HG03060 (cell line): ENCODE measurements around the gene ZMIZ1.

ENCODE experiments used
- ATAC-seq: cut with Tn5 transposase; IDR thresholded peaks from one replicate; pipeline ENCODE4 v1.9.1; 2021; ENCODE audit warnings: low read depth, moderate number of reproducible peaks; ENCODE audit not compliant: unreplicated experiment

ZMIZ1 gene

DNA sequence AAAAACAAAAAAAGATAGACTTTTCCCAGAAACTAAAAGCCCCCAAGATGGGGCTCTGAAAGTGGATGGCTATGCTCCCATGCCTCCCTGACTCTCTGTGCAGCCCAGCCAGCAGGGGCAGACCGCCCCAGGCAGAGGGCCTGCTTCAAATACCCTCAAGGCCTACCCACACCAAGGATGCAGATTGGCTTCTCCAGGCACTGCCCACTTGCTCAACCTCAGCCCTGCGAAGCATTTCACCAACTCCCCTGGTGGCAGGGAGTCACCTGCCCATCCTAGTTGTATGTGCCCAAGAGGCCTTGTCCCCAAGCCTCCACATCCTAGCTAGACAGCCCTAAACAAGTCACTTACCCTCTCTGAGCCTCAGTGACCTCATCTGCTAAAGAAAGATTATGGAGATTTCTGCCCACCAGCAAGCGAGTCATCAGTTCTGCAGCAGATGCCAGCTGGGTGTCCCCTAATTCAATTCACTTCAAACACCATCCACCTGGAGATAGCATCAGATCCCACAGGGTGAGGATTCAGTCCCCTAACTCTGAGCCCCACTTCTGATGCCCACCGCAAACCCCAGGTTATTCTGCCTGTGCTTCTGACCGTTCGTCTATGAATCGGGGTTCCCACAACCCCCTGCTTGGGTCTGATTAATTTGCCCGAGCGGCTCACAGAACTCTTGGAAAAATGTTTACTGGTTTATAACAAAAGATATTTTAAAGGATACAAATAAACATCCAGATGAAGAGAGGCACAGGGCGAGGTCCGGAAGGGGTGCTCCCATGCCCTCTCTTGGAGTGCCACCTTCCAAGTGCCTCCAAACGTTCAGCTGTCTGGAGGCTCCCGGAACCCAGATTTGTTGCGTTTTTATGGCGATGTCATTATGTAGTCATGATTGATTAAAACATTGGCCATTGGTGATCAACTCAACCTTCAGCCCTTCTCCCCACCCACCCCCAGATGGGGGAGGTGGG is 18.6 kb upstream of the ZMIZ1 start:
- ATAC-seq, result no peak

DNA sequence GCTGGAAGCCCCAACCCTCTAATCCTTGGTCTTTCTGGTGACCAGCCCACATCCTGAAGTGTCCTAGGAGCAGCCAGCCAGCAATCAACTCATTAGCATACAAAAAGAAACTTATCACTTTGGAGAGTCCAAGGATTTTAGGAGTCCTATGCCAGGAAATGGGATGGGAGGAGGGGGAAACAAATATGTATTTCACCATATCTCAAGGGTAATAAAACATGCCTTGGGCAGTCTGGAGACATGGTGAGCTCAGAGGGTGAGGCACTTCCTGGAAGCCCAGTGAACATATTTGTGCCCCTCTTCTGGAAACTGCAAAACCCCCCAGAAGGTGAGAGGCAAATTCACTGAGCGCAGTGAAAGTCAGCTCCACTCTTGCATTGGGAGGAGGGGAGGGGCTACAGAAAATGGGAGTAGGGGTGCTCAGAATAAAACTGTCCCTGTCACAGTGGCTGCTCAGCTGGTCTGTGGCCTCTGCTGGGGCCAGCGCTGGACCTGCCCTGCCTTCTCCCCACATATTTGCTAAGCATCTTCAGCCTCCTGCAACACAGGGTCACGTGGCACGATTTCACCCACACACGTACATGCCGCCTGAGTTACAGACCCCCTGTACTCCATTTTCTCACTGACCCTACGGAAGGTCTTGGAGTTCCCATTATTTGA is 17.7 kb upstream of the ZMIZ1 start:
- ATAC-seq, result no peak

DNA sequence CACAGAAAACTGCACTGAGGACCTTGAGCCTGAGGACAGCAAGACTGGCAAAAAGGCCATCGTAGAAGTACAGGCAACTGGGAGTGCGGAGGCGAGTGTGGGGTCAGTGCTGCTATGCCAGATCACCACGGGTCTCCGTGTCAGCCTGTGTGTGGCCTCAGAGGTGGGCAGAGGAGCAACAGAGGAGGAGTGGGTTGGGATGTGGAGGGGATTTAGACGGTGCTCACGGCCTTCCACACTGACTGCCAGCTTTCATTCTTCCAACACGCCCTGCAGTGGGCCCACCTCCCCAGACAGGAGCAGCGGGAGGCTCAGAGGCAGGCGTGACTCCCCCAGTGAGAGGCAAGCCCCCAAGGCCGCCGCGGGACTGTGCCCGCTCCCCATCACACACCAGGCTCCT is 17.0 kb upstream of the ZMIZ1 start:
- no peak for ATAC-seq

DNA sequence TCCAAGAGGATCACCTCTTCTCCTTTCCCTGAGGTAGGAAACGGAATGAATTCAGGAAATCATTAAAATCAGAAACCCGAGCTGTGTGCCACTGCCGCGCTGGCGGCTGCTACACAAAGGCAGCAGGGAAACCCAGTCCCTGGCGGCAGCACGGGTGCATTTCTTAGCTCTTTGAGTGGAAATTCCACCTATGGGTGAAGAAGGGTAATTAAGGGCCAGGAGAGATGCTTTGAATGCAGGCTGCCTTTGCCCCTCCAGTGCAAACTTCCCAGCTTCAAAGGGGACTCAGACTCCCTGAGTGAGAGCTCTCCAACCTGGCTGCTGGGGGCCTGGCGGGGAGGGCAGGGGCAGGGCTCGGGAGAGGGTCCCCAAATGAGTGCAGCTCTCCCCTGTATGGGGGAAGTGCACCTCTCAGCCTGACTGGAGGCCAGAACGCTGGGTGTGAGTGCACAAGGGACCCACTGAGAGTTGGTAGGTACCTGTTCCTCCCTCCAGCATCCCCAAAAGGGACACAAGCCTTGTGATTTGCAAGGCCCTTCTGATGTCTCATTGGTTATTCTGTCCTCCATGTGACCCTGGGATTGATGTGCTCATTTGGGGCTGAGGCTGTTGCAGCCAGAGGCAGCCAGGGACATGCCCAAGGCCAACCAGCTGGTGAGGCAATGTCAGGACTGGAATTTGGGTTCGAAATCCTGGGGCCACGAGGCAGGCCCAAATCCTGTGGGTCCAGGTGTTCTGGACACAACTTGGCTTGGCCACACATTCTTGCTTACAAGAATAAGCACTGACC is 16.3 kb upstream of the ZMIZ1 start:
- no peak for ATAC-seq

DNA sequence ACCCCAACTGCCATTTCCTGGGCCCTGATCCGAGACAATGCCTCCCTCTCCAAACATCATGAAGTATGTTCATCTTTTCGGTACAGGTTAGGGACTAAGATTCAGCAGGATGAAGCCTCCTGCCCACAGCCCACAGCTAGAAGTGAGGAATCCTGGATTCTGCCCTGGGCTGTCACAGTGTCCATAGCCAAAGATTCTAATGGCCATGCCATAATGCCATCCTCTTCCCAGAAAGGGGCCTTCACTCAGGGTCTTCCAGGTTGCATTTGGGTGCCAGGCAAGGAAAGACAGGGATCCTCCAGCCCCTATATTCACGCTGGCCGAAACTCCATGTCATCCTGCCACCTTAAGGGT is 15.7 kb upstream of the ZMIZ1 start:
- no peak for ATAC-seq

DNA sequence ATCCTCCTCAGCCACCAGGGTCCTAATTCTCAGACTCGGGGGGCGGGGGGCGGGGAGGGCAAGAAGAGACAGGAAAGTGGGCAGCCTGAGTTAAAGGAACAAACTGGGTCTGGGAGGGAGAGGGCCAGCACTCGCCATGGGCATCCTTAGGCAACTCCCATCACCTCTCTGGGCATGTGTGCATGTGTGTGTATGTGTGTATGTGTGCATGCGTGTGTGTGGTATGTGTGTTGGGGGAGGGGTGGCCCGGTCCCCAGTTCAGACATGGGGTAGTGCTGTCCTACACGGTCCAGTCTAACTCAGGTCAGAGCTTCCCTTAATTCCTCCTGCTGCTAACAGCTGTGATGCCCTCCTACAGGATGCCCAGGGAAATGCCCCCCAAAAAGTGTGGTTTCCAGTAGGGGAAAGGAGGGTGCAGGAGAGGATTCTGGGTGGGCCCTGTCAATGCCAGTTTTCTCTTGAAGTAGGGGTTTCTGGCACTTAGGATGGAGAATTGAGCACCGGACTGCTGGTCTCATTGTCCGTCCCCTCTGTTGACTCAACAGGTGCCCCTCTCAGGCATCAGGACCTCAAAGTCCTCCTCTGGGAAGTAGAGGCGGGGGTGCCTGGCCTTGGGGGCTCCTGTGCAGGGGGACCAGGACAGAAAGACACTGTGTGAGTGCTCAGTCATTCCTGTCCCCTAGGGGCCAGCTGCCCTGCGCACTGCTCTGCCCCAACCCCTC is 15.1 kb upstream of the ZMIZ1 start:
- no peak for ATAC-seq

GRCh38 chr10:79054203-79055099 is 14.3 kb upstream of the ZMIZ1 start:
- no peak for ATAC-seq

GRCh38 chr10:79055100-79055782 is 13.5 kb upstream of the ZMIZ1 start:
- no peak for ATAC-seq

- no peak for ATAC-seq
Measured at GRCh38 chr10:79055892-79056291, 12.9 kb upstream of the ZMIZ1 start.

DNA sequence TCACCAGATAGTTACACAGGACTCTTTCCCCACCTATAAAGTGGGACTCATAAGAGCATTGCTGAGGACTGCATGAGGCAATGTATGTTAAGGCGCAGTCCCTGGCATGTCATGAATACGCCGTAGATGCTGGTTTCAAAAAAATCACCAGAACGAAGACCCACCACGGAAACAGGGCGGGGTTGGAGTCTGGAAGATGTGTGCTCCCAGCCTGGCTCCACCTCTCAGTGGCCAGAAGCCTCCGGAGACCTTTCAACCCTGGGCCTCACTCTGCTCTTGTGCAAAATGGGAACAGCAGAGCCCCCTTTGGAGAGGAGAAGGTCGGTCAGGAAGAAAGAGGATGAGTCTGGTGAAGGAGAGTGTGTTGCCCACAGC is 12.4 kb upstream of the ZMIZ1 start:
- ATAC-seq, result no peak

- ATAC-seq, result no peak
Measured at GRCh38 chr10:79056736-79057391, 11.9 kb upstream of the ZMIZ1 start.

DNA sequence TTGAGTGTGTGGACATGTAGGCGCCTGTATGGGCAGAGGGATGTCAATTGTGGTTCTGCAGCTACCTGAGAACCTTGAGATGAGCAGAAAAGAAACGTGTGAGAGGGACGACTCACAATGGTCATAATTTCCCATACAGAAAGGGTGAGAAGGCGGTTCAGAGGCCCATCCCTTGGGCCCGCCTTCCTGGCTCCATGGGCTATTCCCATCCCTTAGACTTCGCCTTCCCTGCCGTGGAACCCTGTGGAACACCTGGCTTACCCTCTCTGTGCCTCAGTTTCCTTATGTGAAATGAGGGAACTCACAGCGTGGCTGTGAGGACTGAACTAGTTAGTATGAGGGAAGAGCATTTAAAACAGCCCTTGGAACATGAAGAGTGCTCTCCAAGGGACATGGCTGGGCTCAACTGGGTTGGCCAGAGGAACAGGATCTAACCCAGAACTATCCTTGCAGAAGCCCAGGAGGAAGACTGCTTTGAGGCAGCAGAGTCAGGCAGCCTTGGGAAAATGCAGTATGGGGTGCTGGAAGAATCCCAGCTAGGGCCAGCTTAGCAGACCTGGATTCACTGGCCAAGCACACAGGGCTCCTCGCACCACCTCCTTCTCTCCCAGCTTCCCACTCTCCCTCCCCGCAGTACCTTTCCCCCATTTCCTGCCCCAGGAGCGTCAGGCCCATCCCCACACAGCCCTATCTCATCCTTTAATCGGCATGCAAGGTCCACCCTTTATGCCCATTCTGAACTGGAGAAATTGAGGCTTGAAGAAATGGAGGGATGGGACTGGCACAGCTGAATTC is 11.1 kb upstream of the ZMIZ1 start:
- no peak for ATAC-seq

DNA sequence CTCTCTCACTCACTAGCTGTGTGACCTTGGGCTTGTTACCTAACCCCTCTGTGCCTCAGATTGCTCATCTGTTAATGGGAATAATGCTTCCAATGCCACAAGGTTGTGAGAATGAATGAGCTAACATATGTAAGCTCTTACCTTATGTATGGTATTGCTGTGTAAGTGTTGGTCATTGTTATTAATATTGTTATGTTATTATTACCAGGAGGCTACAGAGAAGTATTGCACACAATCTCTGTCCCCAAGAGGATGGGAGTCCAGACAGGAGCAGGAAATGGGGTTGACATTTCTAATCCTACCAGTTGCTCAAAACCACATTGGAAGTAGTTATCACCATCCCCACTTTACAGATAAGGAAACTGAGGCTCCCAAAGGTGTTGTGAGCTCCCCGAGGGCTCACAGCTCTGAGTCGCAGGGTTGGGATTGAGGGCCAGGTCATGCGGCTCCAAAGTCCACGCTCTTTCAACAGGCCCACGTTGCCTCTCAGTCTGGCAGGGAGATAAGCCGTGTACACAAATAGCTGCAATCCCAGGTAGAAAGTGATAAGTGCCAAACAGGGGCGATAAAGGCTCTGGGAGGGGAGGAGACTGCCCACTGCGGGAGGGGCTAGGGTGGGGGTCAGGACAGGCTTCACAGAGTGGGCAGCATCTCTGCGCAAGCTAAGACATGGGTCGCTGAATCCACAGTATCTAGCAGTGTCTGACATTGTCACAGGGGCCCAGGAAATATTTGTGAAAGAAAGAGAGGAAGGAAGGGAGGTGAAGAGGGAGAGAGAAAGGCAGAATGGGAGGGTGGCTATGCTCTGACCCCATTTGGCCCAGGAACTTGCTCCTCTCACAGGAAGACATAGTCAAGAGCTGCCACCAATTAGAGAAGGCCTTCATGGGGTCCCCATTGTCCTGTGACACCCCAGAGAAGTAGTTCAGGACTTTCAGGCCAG is 9.6 kb upstream of the ZMIZ1 start:
- no peak for ATAC-seq

GRCh38 chr10:79059859-79060379 is 8.8 kb upstream of the ZMIZ1 start:
- no peak for ATAC-seq

DNA sequence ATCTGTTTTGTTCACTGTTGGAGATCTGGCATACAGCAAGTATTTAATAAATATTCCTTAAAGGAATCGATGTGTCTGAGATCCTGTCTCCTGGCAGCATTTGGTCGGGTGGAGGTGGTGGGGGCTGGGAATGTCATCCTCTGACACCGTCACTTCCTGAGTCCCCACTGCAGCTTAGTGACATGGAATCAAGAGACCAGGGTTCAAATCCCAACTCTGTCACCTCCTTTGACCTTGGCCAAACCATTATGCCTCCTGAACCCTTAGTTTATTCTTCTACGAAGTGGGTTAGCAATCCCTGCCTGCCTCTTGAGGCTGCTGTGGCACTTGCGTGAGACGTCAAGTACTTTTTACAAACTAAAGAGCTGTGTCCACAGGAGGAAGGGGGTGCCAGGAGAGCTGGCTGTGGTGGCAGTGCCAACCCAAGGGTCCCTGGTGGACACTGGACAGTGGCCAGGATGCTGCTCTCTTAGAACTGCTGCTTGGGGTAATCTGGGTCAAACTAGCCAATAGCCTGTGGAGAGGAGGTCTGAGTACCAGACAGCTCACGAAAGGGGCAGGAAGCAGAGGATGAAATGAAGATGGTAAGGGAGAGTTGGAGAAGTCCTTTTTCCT is 8.0 kb upstream of the ZMIZ1 start:
- ATAC-seq, result no peak
